Measurements from ENCODE around the gene ABHD13.
A peak's percentile ranks its signal among the peaks of the same experiment; 100 is the strongest.

The ABHD13 gene

GRCh38 chr13:108212886-108213285, 5.3 kb upstream of the ABHD13 start:
- no peak for TF ChIP-seq GATA2 (IDR thresholded peaks at IDR 0.05; ENCODE audit: low read depth, low read length)
- no peak for TF ChIP-seq GATA3 (IDR thresholded peaks at IDR 0.05; ENCODE audit: low read depth, low read length)

GRCh38 chr13:108213946-108214345, 4.2 kb upstream of the ABHD13 start:
- TF ChIP-seq GATA3 (IDR thresholded peaks at IDR 0.05; ENCODE audit: low read depth, low read length) (no peak), GATA2 (IDR thresholded peaks at IDR 0.05; ENCODE audit: low read depth, low read length) (no peak)

- TF ChIP-seq GATA2 (IDR thresholded peaks at IDR 0.05; ENCODE audit: low read depth, low read length) (no peak), GATA3 (IDR thresholded peaks at IDR 0.05; ENCODE audit: low read depth, low read length) (no peak)
Observed at GRCh38 chr13:108214441-108215271, 3.5 kb upstream of the ABHD13 start.

- TF ChIP-seq GATA2 (IDR thresholded peaks at IDR 0.05; ENCODE audit: low read depth, low read length) (no peak), GATA3 (IDR thresholded peaks at IDR 0.05; ENCODE audit: low read depth, low read length) (no peak)
Observed at GRCh38 chr13:108215436-108215835, 2.8 kb upstream of the ABHD13 start, which contains the start of gene LIG4. TSS of gene LIG4 (minus strand) at chr13:108215536. CDS start at chr13:108211268, 4,268 bp downstream.

- no peak for TF ChIP-seq GATA3 (IDR thresholded peaks at IDR 0.05; ENCODE audit: low read depth, low read length)
- no peak for TF ChIP-seq GATA2 (IDR thresholded peaks at IDR 0.05; ENCODE audit: low read depth, low read length)
Observed at GRCh38 chr13:108220041-108220440, 1.8 kb downstream of the ABHD13 start.

- TF ChIP-seq GATA2 (IDR thresholded peaks at IDR 0.05; ENCODE audit: low read depth, low read length) (no peak), GATA3 (IDR thresholded peaks at IDR 0.05; ENCODE audit: low read depth, low read length) (no peak)
Observed at GRCh38 chr13:108223687-108224503, 5.7 kb downstream of the ABHD13 start.

- TF ChIP-seq GATA2 (IDR thresholded peaks at IDR 0.05; ENCODE audit: low read depth, low read length) = no peak
- no peak for TF ChIP-seq GATA3 (IDR thresholded peaks at IDR 0.05; ENCODE audit: low read depth, low read length)
Observed at GRCh38 chr13:108225440-108225839, 7.2 kb downstream of the ABHD13 start.

- TF ChIP-seq GATA2 (IDR thresholded peaks at IDR 0.05; ENCODE audit: low read depth, low read length) = peak; percentile 41
- no peak for TF ChIP-seq GATA3 (IDR thresholded peaks at IDR 0.05; ENCODE audit: low read depth, low read length)
Observed at GRCh38 chr13:108226184-108226583, 8.0 kb downstream of the ABHD13 start.

GRCh38 chr13:108227651-108228272, 9.6 kb downstream of the ABHD13 start:
- TF ChIP-seq GATA3 (IDR thresholded peaks at IDR 0.05; ENCODE audit: low read depth, low read length) = no peak
- TF ChIP-seq GATA2 (IDR thresholded peaks at IDR 0.05; ENCODE audit: low read depth, low read length) = no peak

GRCh38 chr13:108230377-108230776, 12.2 kb downstream of the ABHD13 start:
- no peak for TF ChIP-seq GATA2 (IDR thresholded peaks at IDR 0.05; ENCODE audit: low read depth, low read length)
- TF ChIP-seq GATA3 (IDR thresholded peaks at IDR 0.05; ENCODE audit: low read depth, low read length) = no peak

- no peak for TF ChIP-seq GATA3 (IDR thresholded peaks at IDR 0.05; ENCODE audit: low read depth, low read length)
- TF ChIP-seq GATA2 (IDR thresholded peaks at IDR 0.05; ENCODE audit: low read depth, low read length) = no peak
Observed at GRCh38 chr13:108249150-108249549, 31.0 kb downstream of the ABHD13 start.

- TF ChIP-seq GATA2 (IDR thresholded peaks at IDR 0.05; ENCODE audit: low read depth, low read length) = no peak
- TF ChIP-seq GATA3 (IDR thresholded peaks at IDR 0.05; ENCODE audit: low read depth, low read length) = no peak
Observed at GRCh38 chr13:108257248-108257647, 39.1 kb downstream of the ABHD13 start.

- TF ChIP-seq GATA3 (IDR thresholded peaks at IDR 0.05; ENCODE audit: low read depth, low read length) = no peak
- TF ChIP-seq GATA2 (IDR thresholded peaks at IDR 0.05; ENCODE audit: low read depth, low read length) = no peak
Observed at GRCh38 chr13:108263621-108264355, 45.6 kb downstream of the ABHD13 start.

Data from SH-SY5Y (cell line).